HG02852 (cell line): ENCODE measurements around the gene C2.
A peak's percentile ranks its signal among the peaks of the same experiment; 100 is the strongest.

Experiments
- ATAC-seq: cut with Tn5 transposase; IDR thresholded peaks from one replicate; pipeline ENCODE4 v1.9.1; 2021; ENCODE audit warnings: mild to moderate bottlenecking, moderate library complexity; ENCODE audit not compliant: unreplicated experiment

Gene C2

GRCh38 chr6:31952890-31953289 is 25.4 kb downstream of the C2 start:
- no peak for ATAC-seq

- no peak for ATAC-seq
These were observed 27.0 kb downstream of the C2 start for GRCh38 chr6:31954511-31954910.

DNA sequence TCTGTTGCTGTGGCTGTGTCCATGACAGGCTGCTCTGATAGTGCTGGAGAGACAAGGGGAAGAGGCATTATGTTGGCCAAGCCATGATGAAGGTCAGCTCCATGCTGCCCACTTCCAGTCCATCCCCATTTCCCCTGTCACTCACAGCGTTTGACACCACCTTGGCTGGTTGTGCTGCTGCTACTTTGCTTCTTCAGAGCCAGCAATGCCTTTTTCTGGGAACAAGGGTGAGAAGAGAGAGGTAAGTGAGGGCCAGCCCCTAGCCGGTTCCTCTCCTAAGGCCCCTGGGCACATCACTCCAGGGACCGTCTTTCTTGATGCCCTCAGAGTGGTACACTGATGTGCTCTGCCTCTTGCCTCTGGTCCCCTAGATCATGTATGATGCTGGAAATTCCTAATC is 29.3 kb downstream of the C2 start:
- no peak for ATAC-seq

DNA sequence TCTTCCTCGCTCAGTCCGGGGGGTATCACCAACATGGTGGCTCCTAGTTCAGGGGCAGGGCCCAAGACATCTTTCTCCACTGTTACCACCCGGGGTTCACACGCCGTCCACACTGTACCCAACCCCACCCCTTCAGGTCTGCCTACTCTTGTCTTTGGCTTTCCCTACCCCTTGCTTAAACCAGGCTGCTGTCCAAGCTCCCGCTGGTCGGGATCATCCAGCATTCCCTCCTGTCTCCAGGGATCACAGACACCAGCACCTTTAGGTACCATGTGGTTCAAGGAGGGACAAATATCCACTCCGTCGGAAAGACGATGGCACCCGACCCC is 30.9 kb downstream of the C2 start:
- no peak for ATAC-seq

DNA sequence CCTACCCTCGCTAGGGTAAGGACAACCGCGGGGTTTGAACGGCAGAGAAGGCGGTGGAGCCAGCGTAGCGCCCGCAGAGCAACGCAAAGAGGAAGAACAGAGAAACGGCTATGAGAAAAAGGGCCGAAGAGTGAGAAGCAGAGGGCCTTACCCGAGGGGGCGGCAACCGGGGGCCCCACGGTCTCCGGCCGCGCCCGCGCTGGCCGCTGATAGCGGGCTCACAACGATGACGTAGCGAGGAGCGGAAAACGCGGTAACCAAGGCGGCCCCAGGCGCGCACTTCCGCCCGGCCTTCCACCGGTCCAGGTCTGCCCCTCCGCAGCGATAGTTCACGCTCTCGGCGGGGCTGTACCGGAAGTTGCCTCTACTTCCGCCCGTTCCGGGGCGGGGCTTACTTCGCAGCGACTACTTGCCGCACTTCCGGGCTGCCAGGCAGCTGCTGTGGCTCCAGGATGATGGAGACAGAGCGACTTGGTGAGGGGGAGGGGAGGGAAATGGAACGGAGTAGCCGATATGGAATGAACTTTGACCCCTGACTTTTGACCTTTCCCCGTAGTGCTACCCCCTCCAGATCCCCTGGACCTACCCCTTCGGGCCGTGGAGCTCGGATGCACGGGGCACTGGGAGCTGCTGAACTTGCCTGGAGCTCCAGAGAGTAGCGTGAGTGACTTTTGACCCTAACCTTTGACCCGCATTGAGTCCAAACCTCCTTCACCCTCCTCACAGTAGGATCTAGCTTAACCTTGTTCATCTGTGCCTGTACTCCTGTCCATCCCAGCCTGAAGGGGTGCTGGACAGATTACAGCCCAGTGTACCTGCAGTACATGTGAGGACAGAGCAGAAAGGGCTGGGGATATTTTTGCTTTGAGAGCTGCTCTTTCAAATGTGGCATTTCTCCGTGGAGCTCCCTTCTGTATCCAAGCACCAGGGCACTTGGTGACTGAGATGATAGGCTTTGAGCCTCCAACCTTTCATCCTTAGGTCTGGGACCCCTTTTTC is 31.5 kb downstream of the C2 start, which contains the start of the genes NELFE and SKIC2:
TSS of gene NELFE (minus strand) at position 231 of the 999 bp plus-strand sequence. CDS start 525 bp downstream, outside the sequence.
TSS of gene SKIC2 (plus strand) at position 435 of the 999 bp plus-strand sequence. CDS start at position 453, 18 bp downstream.
- ATAC-seq, result peak; percentile 95

DNA sequence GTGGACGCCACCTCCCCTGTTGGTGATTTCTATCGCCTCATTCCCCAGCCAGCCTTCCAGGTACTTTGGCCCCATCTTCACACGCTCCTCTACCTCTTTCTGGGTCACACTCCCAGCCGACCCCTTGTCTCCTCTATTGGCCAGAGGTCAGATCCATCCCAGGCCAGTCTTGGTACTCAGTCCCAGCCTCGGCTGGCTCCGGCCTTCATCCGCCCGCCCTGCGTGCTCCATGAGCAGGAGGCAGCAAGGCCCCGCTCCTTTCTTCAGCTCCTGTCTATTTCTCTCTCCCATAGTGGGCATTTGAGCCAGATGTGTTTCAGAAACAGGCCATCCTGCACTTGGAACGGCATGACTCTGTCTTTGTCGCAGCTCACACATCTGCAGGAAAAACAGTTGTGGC is 34.1 kb downstream of the C2 start:
- ATAC-seq, result no peak

- no peak for ATAC-seq
These were observed 36.4 kb downstream of the C2 start for GRCh38 chr6:31963921-31964320.

GRCh38 chr6:31965700-31966099 is 38.2 kb downstream of the C2 start:
- ATAC-seq, result no peak

DNA sequence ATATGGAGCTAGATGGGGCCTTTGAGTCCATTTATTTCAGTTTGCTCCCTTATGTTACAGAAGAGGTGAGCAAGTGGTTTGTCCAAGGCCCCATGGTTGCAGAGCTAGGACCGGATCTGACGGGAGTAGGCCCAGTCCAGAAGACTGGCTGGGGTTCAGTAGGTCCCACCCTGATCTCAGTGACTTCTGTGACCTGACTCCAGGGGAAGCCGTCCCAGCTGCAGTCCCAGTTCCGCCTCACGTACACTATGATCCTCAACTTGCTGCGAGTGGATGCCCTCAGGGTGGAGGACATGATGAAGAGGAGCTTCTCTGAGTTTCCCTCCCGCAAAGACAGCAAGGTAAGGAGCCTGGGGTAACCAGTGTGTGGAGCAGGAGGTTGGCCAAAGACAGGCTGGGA is 39.0 kb downstream of the C2 start:
- no peak for ATAC-seq

DNA sequence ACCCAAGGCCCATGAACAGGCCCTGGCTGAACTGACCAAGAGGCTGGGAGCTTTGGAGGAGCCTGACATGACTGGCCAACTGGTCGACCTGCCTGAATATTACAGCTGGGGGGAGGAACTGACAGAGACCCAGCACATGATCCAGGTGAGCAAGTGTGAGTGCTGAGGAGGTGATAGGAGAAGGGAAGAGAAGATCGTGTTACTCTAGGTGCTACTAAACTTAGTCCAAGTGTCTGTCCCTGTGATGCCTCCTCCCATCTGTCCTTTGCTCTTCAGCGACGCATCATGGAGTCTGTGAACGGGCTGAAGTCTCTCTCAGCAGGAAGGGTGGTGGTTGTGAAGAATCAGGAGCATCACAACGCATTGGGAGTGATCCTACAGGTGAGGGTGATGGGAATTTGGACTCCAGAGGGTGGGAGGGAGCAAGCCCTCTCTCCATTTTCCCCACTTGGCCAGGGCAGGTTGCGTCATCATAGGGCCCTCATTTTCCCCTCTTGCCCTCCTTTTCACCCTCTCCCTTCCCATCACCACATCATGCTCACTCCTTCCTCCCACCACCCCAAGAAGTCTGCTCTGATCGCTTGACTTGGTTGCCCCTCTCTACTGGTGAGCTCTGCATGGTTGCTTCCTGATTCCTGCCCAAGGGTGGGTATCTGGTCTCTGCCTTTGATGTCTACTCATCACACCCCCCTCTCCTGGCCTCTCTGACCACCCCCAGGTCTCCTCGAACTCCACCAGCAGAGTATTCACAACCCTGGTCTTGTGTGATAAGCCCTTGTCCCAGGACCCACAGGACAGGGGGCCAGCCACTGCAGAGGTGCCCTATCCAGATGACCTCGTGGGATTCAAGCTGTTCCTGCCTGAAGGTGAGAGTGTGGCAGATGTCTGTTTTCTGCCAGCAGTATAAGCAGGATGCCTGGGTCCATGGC is 39.7 kb downstream of the C2 start:
- ATAC-seq, result no peak

DNA sequence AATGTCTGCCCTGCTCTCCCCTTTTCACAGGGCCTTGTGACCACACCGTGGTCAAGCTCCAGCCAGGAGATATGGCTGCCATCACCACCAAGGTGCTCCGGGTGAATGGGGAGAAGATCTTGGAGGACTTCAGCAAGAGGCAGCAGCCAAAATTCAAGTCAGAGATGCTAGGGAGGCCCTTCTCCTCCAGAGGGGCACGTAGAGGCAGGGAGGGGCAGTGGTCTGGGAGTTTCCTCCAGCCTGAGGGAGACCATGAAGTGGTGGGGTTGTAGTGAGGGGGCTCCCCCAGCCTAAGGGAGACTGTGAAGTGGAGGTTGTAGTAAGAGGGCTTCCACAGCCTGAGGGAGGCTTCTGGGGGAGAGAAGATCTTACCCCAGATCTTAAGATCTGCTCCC is 40.4 kb downstream of the C2 start:
- ATAC-seq, result no peak

- ATAC-seq, result no peak
These were observed 40.8 kb downstream of the C2 start for GRCh38 chr6:31968326-31968725.

DNA sequence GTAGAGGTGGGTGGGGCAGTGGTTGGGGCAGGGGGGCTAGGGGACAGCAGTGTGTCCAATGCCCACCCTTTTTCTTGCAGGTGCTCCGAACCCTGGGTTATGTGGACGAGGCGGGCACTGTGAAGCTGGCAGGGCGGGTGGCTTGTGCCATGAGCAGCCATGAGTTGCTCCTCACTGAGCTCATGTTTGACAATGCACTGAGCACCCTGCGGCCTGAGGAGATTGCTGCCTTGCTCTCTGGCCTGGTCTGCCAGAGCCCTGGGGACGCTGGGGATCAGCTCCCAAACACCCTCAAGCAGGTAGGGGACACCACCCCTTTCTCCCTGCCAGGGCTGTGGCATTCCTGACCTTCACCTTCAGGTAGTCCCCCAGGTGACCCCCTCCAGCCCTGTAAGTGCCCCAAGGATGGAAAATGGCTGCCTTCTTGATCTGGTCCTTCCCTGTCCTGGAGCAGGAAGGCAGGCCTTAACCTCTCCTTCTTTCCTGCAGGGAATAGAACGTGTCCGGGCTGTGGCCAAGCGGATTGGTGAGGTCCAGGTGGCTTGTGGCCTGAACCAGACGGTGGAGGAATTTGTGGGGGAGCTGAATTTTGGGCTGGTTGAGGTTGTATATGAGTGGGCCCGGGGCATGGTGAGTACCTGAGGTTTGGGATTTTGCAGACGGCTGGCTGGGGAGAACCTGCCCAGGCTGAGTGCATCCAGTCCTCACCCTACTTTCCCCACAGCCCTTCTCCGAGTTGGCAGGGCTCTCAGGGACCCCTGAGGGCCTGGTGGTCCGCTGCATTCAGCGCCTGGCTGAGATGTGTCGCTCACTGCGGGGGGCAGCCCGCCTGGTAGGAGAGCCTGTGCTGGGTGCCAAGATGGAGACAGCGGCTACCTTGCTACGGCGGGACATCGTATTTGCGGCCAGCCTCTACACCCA is 41.5 kb downstream of the C2 start:
- ATAC-seq, result no peak

DNA sequence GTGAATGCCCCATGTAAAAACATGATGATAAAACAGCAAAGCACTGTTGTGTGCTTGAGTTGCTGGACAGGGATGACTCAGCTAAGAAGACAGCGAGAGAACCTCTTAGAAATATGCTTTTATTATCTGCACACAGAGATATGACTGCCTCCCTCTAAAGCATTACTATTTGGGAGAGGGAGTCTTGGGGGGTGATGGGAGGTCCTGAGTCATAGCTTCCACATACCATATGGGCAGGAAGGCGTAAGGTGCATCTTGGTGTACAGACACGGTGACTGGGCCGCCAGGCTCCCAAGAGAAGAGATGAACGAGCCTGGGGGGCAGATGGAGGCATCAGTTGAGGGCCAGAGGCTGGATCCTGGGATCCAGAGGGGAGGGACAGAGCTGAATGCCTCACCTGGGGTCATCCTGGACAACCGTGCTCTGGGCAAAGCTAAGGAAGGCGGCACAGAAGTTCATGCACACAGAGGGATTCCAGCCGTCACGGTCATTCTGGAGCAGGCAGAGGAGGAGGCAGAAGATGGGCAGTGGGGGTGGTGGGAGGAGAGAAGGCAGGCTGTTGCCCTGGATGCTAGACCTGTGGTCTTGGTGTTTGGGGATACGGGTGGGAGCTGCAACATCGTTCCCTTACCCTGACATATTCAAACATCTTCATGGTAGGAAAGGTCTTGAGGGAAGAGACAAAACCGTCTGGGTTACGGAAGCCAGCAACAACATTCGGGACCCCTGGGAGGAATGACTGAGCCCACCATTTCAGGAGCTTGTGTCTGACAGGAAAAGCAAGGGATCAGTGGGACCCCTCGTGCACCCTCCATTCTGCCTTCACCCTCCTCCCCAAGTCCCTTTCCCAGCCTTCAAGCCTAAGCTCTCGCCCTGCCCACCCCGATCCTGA is 42.4 kb downstream of the C2 start:
- no peak for ATAC-seq

- ATAC-seq, result no peak
These were observed 43.2 kb downstream of the C2 start for GRCh38 chr6:31970604-31971271.

GRCh38 chr6:31971279-31971992 is 43.9 kb downstream of the C2 start:
- no peak for ATAC-seq

- ATAC-seq, result peak; percentile 90
These were observed 44.6 kb downstream of the C2 start, which contains the start of gene DXO for GRCh38 chr6:31971993-31972708. TSS of gene DXO (minus strand) at chr6:31972138. CDS start at chr6:31971675, 463 bp downstream.
